ENCODE results near the gene VRK1. TPM values are rescaled to one million over a fixed set of nuclear protein-coding genes. Genes with fewer than 3 reads are reported as not detected.

Gene VRK1
- total RNA-seq, 1 experiment from 2014 or later: 166 TPM

GRCh38 chr14:96793547-96793946, 3.6 kb upstream of the VRK1 start:
- Histone ChIP-seq H4K20me1 (ENCODE audit: insufficient read depth, low read depth, low read length) (peaks cover 8% of the 10 kb centered on the region; the same call in 1 of the 2 replicates), H3K4me3 (ENCODE audit: low read length) (no peak overlapping the region), H3K36me3 (ENCODE audit: insufficient read depth, low read length) (no peaks in the 10 kb centered on the region), H3K4me1 (ENCODE audit: low read length) (peaks cover 5% of the 10 kb centered on the region), H3K27me3 (ENCODE audit: low read length) (no peaks in the 10 kb centered on the region), H3K79me2 (ENCODE audit: low read length) (peaks cover 12% of the 10 kb centered on the region), H3K4me2 (ENCODE audit: low read depth, low read length, poor library complexity, severe bottlenecking) (no peak overlapping the region), H3K9me3 (ENCODE audit: low read length) (no peaks in the 10 kb centered on the region), H2AFZ (ENCODE audit: low read length) (no peak overlapping the region), H3K27ac (ENCODE audit: low read length) (no peak overlapping the region), H3K9me2 (replicated peaks; ENCODE audit: insufficient read depth, low read length) (no peaks in the 10 kb centered on the region), H3K9ac (ENCODE audit: low read length) (no peak overlapping the region)
- DNase-seq: no peak

- Histone ChIP-seq H2AFZ (ENCODE audit: low read length) (no peak overlapping the region), H3K9ac (ENCODE audit: low read length) (no peak overlapping the region), H3K4me3 (ENCODE audit: low read length) (no peak overlapping the region), H3K27me3 (ENCODE audit: low read length) (no peaks in the 10 kb centered on the region), H3K9me2 (replicated peaks; ENCODE audit: insufficient read depth, low read length) (no peaks in the 10 kb centered on the region), H3K9me3 (ENCODE audit: low read length) (no peaks in the 10 kb centered on the region), H3K27ac (ENCODE audit: low read length) (no peak overlapping the region), H3K79me2 (ENCODE audit: low read length) (peaks cover 29% of the 10 kb centered on the region), H3K4me1 (ENCODE audit: low read length) (peaks cover 22% of the 10 kb centered on the region), H4K20me1 (ENCODE audit: insufficient read depth, low read depth, low read length) (peaks cover 11% of the 10 kb centered on the region; the same call in 1 of the 2 replicates), H3K36me3 (ENCODE audit: insufficient read depth, low read length) (peaks cover 1% of the 10 kb centered on the region; the same call in 1 of the 2 replicates), H3K4me2 (ENCODE audit: low read depth, low read length, poor library complexity, severe bottlenecking) (no peak overlapping the region)
- DNase-seq: no peak
These were observed 1.9 kb upstream of the VRK1 start for GRCh38 chr14:96795109-96795828.

GRCh38 chr14:96797582-96798349, 584 bp downstream of the VRK1 start:
- peaks cover 11% of the 10 kb centered on the region; the same call in 1 of the 2 replicates for H4K20me1 ChIP-seq (ENCODE audit: insufficient read depth, low read depth, low read length)
- H3K79me2 ChIP-seq (ENCODE audit: low read length): peaks cover 54% of the 10 kb centered on the region
- H3K4me1 ChIP-seq (ENCODE audit: low read length): peaks cover 45% of the 10 kb centered on the region
- no peaks in the 10 kb centered on the region for H3K9me2 ChIP-seq (replicated peaks; ENCODE audit: insufficient read depth, low read length)
- peak; percentile 85 for DNase-seq
- H3K4me2 ChIP-seq (ENCODE audit: low read depth, low read length, poor library complexity, severe bottlenecking): peak overlapping the region; percentile 90
- peaks cover 10% of the 10 kb centered on the region; the same call in 1 of the 2 replicates for H3K36me3 ChIP-seq (ENCODE audit: insufficient read depth, low read length)
- H2AFZ ChIP-seq (ENCODE audit: low read length): peak overlapping the region; percentile 23; the same call in 1 of the 2 replicates
- peak overlapping the region; percentile 96 for H3K9ac ChIP-seq (ENCODE audit: low read length)
- H3K27me3 ChIP-seq (ENCODE audit: low read length): no peaks in the 10 kb centered on the region
- H3K4me3 ChIP-seq (ENCODE audit: low read length): peak overlapping the region; percentile 83
- no peaks in the 10 kb centered on the region for H3K9me3 ChIP-seq (ENCODE audit: low read length)
- peak overlapping the region; percentile 77 for H3K27ac ChIP-seq (ENCODE audit: low read length)

GRCh38 chr14:96798956-96799355, 1.8 kb downstream of the VRK1 start:
- H3K9me3 ChIP-seq (ENCODE audit: low read length): no peaks in the 10 kb centered on the region
- H3K27ac ChIP-seq (ENCODE audit: low read length): peak overlapping the region; percentile 77
- H3K9ac ChIP-seq (ENCODE audit: low read length): peak overlapping the region; percentile 96
- no peaks in the 10 kb centered on the region for H3K9me2 ChIP-seq (replicated peaks; ENCODE audit: insufficient read depth, low read length)
- H3K4me1 ChIP-seq (ENCODE audit: low read length): peaks cover 55% of the 10 kb centered on the region
- H2AFZ ChIP-seq (ENCODE audit: low read length): no peak overlapping the region
- peak; percentile 77 for DNase-seq
- H3K79me2 ChIP-seq (ENCODE audit: low read length): peaks cover 66% of the 10 kb centered on the region
- H3K4me2 ChIP-seq (ENCODE audit: low read depth, low read length, poor library complexity, severe bottlenecking): peak overlapping the region; percentile 90
- peaks cover 10% of the 10 kb centered on the region; the same call in 1 of the 2 replicates for H3K36me3 ChIP-seq (ENCODE audit: insufficient read depth, low read length)
- H3K27me3 ChIP-seq (ENCODE audit: low read length): no peaks in the 10 kb centered on the region
- H3K4me3 ChIP-seq (ENCODE audit: low read length): peak overlapping the region; percentile 83
- peaks cover 11% of the 10 kb centered on the region; the same call in 1 of the 2 replicates for H4K20me1 ChIP-seq (ENCODE audit: insufficient read depth, low read depth, low read length)

- Histone ChIP-seq H3K79me2 (ENCODE audit: low read length) (peaks cover 72% of the 10 kb centered on the region), H3K9me3 (ENCODE audit: low read length) (no peaks in the 10 kb centered on the region), H3K4me2 (ENCODE audit: low read depth, low read length, poor library complexity, severe bottlenecking) (peak overlapping the region; percentile 90), H2AFZ (ENCODE audit: low read length) (no peak overlapping the region), H3K9ac (ENCODE audit: low read length) (peak overlapping the region; percentile 35; the same call in 1 of the 2 replicates), H3K4me3 (ENCODE audit: low read length) (peak overlapping the region; percentile 83), H3K4me1 (ENCODE audit: low read length) (peaks cover 62% of the 10 kb centered on the region), H3K36me3 (ENCODE audit: insufficient read depth, low read length) (peaks cover 10% of the 10 kb centered on the region; the same call in 1 of the 2 replicates), H3K27me3 (ENCODE audit: low read length) (no peaks in the 10 kb centered on the region), H3K9me2 (replicated peaks; ENCODE audit: insufficient read depth, low read length) (no peaks in the 10 kb centered on the region), H4K20me1 (ENCODE audit: insufficient read depth, low read depth, low read length) (peaks cover 11% of the 10 kb centered on the region; the same call in 1 of the 2 replicates), H3K27ac (ENCODE audit: low read length) (peak overlapping the region; percentile 77)
- DNase-seq: peak; percentile 62
These were observed 2.4 kb downstream of the VRK1 start for GRCh38 chr14:96799489-96800054.

GRCh38 chr14:96801931-96802330, 4.7 kb downstream of the VRK1 start:
- Histone ChIP-seq H2AFZ (ENCODE audit: low read length) (no peak overlapping the region), H3K9me3 (ENCODE audit: low read length) (no peaks in the 10 kb centered on the region), H3K4me2 (ENCODE audit: low read depth, low read length, poor library complexity, severe bottlenecking) (no peak overlapping the region), H3K9ac (ENCODE audit: low read length) (no peak overlapping the region), H3K4me3 (ENCODE audit: low read length) (no peak overlapping the region), H3K27ac (ENCODE audit: low read length) (no peak overlapping the region), H3K27me3 (ENCODE audit: low read length) (no peaks in the 10 kb centered on the region), H3K9me2 (replicated peaks; ENCODE audit: insufficient read depth, low read length) (no peaks in the 10 kb centered on the region), H3K4me1 (ENCODE audit: low read length) (peaks cover 71% of the 10 kb centered on the region), H3K36me3 (ENCODE audit: insufficient read depth, low read length) (peaks cover 16% of the 10 kb centered on the region), H4K20me1 (ENCODE audit: insufficient read depth, low read depth, low read length) (peaks cover 11% of the 10 kb centered on the region; the same call in 1 of the 2 replicates), H3K79me2 (ENCODE audit: low read length) (peaks cover 96% of the 10 kb centered on the region)
- no peak for DNase-seq

GRCh38 chr14:96802963-96803362, 5.8 kb downstream of the VRK1 start:
- Histone ChIP-seq H2AFZ (ENCODE audit: low read length) (no peak overlapping the region), H3K9me2 (replicated peaks; ENCODE audit: insufficient read depth, low read length) (no peaks in the 10 kb centered on the region), H3K27me3 (ENCODE audit: low read length) (no peaks in the 10 kb centered on the region), H4K20me1 (ENCODE audit: insufficient read depth, low read depth, low read length) (peaks cover 8% of the 10 kb centered on the region; the same call in 1 of the 2 replicates), H3K9me3 (ENCODE audit: low read length) (no peaks in the 10 kb centered on the region), H3K27ac (ENCODE audit: low read length) (no peak overlapping the region), H3K36me3 (ENCODE audit: insufficient read depth, low read length) (peaks cover 16% of the 10 kb centered on the region), H3K4me3 (ENCODE audit: low read length) (no peak overlapping the region), H3K4me1 (ENCODE audit: low read length) (peaks cover 71% of the 10 kb centered on the region), H3K9ac (ENCODE audit: low read length) (no peak overlapping the region), H3K4me2 (ENCODE audit: low read depth, low read length, poor library complexity, severe bottlenecking) (no peak overlapping the region), H3K79me2 (ENCODE audit: low read length) (peaks cover 100% of the 10 kb centered on the region)
- DNase-seq: no peak
